GM23338 (cell line): Measurements from ENCODE around the gene MYRF. TPM values are rescaled to one million over a fixed set of nuclear protein-coding genes. Genes with fewer than 3 reads are reported as not detected.

Source experiments
- ATAC-seq: fragments of 200-7000 bp; cut with Tn5 transposase; 3 replicates; pipeline ENCODE4 v1.9.1; 2020
- DNase-seq: peaks from one replicate; pipeline ENCODE4 v3.0.0-alpha.2; 2015; ENCODE audit warnings: low spot score
- H2AFZ ChIP-seq: fragments of 200-600 bp; sonication (generic); 2 replicates; pipeline ENCODE4 v1.8.0; 2016; ENCODE audit warnings: antibody characterized with exemption, mild to moderate bottlenecking, moderate library complexity
- H3F3A ChIP-seq: fragments of 200-600 bp; sonication (generic); replicated peaks from 2 replicates; pipeline ENCODE4 v1.8.0; 2017; ENCODE audit warnings: antibody characterized with exemption, mixed run types, low read depth
- H3K27ac ChIP-seq: fragments of 200-600 bp; sonication (generic); 2 replicates; pipeline ENCODE4 v1.6.1; 2016; ENCODE audit warnings: low read depth
- H3K27me3 ChIP-seq: fragments of 200-600 bp; sonication (generic); 2 replicates; pipeline ENCODE4 v1.8.0; 2016; ENCODE audit warnings: mild to moderate bottlenecking, mixed run types, moderate library complexity; ENCODE audit not compliant: insufficient read depth
- H3K36me3 ChIP-seq: fragments of 200-600 bp; sonication (generic); 2 replicates; pipeline ENCODE4 v1.8.0; 2016; ENCODE audit warnings: mild to moderate bottlenecking; ENCODE audit not compliant: insufficient read depth
- H3K4me1 ChIP-seq: fragments of 200-600 bp; sonication (generic); 2 replicates; pipeline ENCODE4 v1.8.0; 2016; ENCODE audit warnings: mild to moderate bottlenecking, moderate library complexity; ENCODE audit not compliant: insufficient read depth
- H3K4me2 ChIP-seq: fragments of 200-600 bp; sonication (generic); 2 replicates; pipeline ENCODE4 v1.7.1; 2017; ENCODE audit warnings: mixed run types
- H3K4me3 ChIP-seq: fragments of 200-600 bp; sonication (generic); 2 replicates; pipeline ENCODE4 v1.6.1; 2016; ENCODE audit warnings: mixed run types
- H3K79me2 ChIP-seq: fragments of 200-600 bp; sonication (generic); replicated peaks from 2 replicates; pipeline ENCODE4 v1.8.0; 2017; ENCODE audit warnings: mild to moderate bottlenecking; ENCODE audit not compliant: insufficient read depth
- H3K9me2 ChIP-seq: fragments of 200-600 bp; sonication (generic); 2 replicates; pipeline ENCODE4 v1.8.0; 2017; ENCODE audit not compliant: insufficient read depth
- H4K20me1 ChIP-seq: fragments of 200-600 bp; sonication (generic); replicated peaks from 2 replicates; pipeline ENCODE4 v1.8.0; 2017; ENCODE audit warnings: mild to moderate bottlenecking; ENCODE audit not compliant: insufficient read depth
- H3K27ac Mint-ChIP-seq: 2 replicates; pipeline ENCODE4 v1.8.0; 2020; ENCODE audit warnings: inconsistent platforms, mild to moderate bottlenecking, moderate library complexity, mixed read lengths
- H3K27me3 Mint-ChIP-seq: 3 replicates; pipeline ENCODE4 v1.8.0; 2022; ENCODE audit warnings: low read depth, mild to moderate bottlenecking, moderate library complexity, mixed read lengths, inconsistent platforms; ENCODE audit not compliant: insufficient read depth, poor library complexity
- H3K36me3 Mint-ChIP-seq: 3 replicates; pipeline ENCODE4 v1.8.0; 2021; ENCODE audit warnings: low read depth, mild to moderate bottlenecking, inconsistent platforms, moderate library complexity, mixed read lengths
- H3K4me1 Mint-ChIP-seq: 3 replicates; pipeline ENCODE4 v1.8.0; 2020; ENCODE audit warnings: mild to moderate bottlenecking, inconsistent platforms, mixed read lengths
- H3K4me3 Mint-ChIP-seq: 3 replicates; pipeline ENCODE4 v1.8.0; 2021; ENCODE audit warnings: moderate library complexity, mild to moderate bottlenecking, inconsistent platforms, mixed read lengths
- H3K9me3 Mint-ChIP-seq: 3 replicates; pipeline ENCODE4 v1.8.0; 2020; ENCODE audit warnings: moderate library complexity, mild to moderate bottlenecking, inconsistent platforms, mixed read lengths
- CREB1 ChIP-seq: fragments of 250-450 bp; sonication (Bioruptor Pico); IDR thresholded peaks from 2 replicates; pipeline ENCODE4 v1.5.0; 2020; ENCODE audit warnings: low read depth, mild to moderate bottlenecking, moderate library complexity
- EZH2 ChIP-seq: fragments of 200-600 bp; sonication (generic); IDR thresholded peaks from one replicate; pipeline ENCODE4 v1.8.0; 2017; ENCODE audit warnings: antibody characterized with exemption, mild to moderate bottlenecking, low read depth; ENCODE audit not compliant: unreplicated experiment
- EZH2phosphoT487 ChIP-seq: fragments of 200-600 bp; sonication (generic); IDR thresholded peaks from one replicate; pipeline ENCODE4 v1.8.1; 2018; ENCODE audit warnings: antibody characterized with exemption; ENCODE audit not compliant: unreplicated experiment
- JUNB ChIP-seq: IDR thresholded peaks from one replicate; pipeline ENCODE4 v1.6.1; 2016; ENCODE audit warnings: antibody characterized with exemption; ENCODE audit not compliant: unreplicated experiment
- NANOG ChIP-seq: IDR thresholded peaks from 2 replicates; pipeline ENCODE4 v1.6.1; 2016; ENCODE audit warnings: antibody characterized with exemption, borderline replicate concordance
- POLR2AphosphoS5 ChIP-seq: IDR thresholded peaks from 2 replicates; pipeline ENCODE4 v1.6.1; 2016; ENCODE audit warnings: antibody characterized with exemption, low read depth
- STAT1 ChIP-seq: IDR thresholded peaks from one replicate; pipeline ENCODE4 v1.6.1; 2016; ENCODE audit warnings: antibody characterized with exemption; ENCODE audit not compliant: unreplicated experiment
- ZNF114 ChIP-seq: fragments of 250-450 bp; sonication (Bioruptor Pico); IDR thresholded peaks from 2 replicates; pipeline ENCODE4 v1.5.0; 2020; ENCODE audit warnings: mild to moderate bottlenecking, moderate library complexity
- ZNF331 ChIP-seq: fragments of 250-450 bp; sonication (Bioruptor Pico); IDR thresholded peaks from 2 replicates; pipeline ENCODE4 v1.5.0; 2020; ENCODE audit warnings: low read depth, mild to moderate bottlenecking, moderate library complexity
- polyA plus RNA-seq: library from polyadenylated mRNA; unstranded; fragments of >200 nt; fragmentation: Nextera tagmentation; extraction: Ambion mirVana; gene quantifications from 2 replicates; pipeline ENCODE4 v1.2.1, GENCODE V29; 2016
- total RNA-seq: library from RNA; depleted of rRNA; stranded (reverse); fragments of >200 nt; shearing (Covaris generic); gene quantifications from 2 replicates; pipeline ENCODE4 v1.2.3, GENCODE V29; 2014
- TF ChIP-seq, protein P1 (sequence below): IDR thresholded peaks from 2 replicates; pipeline ENCODE4 v1.6.1; 2016; ENCODE audit warnings: antibody characterized with exemption

MYRF gene
- total and polyA plus RNA-seq, 2 experiments from 2014 or later: 1.9 to 5.5 TPM

DNA sequence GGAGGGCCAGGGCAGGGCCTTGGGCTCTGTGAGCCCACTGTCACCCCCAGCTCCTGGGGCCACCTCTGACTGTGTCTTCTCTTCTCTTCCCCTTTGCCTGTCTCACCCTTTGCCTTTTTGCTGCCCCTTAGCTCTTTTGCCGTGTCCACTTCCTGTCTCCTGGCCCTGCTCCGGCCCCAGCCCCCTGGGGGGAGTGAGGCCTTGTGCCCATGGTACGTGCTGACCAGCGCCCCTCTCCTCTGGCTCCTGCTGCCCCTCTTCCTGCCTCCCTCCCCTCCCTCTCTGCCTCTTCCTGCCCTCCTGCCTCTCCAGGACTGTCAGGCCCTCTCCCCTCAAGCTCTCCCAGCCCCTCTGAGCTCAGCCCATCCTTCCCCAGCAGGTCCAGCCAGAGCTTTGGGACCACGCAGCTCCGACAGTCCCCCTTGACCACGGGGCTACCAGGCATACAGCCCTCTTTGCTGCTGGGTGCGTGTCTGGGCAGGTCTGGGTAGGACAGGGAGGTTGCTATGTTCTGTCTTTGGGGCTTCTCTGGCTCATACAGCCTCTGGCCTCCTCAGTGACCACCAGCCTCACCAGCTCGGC lies 28.2 kb downstream of the MYRF start:
- ATAC-seq: no peak
- no peaks in the 10 kb centered on the region for H3K27me3 ChIP-seq
- Mint-ChIP-seq H3K36me3 (peaks cover 13% of the 10 kb centered on the region), H3K27me3 (peaks cover 20% of the 10 kb centered on the region), H3K27ac (no peak overlapping the region), H3K9me3 (0 out of 3 replicates have a peak, but pooled peaks cover 3% of the 10 kb centered on the region), H3K4me3 (no peak overlapping the region), H3K4me1 (peaks cover 17% of the 10 kb centered on the region)
- H3K27ac ChIP-seq: no peak overlapping the region
- no peak overlapping the region for H3K4me2 ChIP-seq
- TF ChIP-seq STAT1: no peak
- TF ChIP-seq JUNB: no peak
- no peak for TF ChIP-seq EZH2
- TF ChIP-seq EZH2phosphoT487: no peak
- TF ChIP-seq NANOG: no peak
- no peaks in the 10 kb centered on the region for H3K9me2 ChIP-seq
- H3K36me3 ChIP-seq: no peaks in the 10 kb centered on the region
- H3K4me3 ChIP-seq: no peak overlapping the region
- no peaks in the 10 kb centered on the region; the same call in 1 of the 2 replicates for H4K20me1 ChIP-seq
- no peak overlapping the region for H2AFZ ChIP-seq
- DNase-seq: no peak
- H3K79me2 ChIP-seq: no peaks in the 10 kb centered on the region
- 0 out of 2 replicates have a peak, but pooled peaks cover 2% of the 10 kb centered on the region for H3F3A ChIP-seq
- no peaks in the 10 kb centered on the region; the same call in 1 of the 2 replicates for H3K4me1 ChIP-seq

DNA sequence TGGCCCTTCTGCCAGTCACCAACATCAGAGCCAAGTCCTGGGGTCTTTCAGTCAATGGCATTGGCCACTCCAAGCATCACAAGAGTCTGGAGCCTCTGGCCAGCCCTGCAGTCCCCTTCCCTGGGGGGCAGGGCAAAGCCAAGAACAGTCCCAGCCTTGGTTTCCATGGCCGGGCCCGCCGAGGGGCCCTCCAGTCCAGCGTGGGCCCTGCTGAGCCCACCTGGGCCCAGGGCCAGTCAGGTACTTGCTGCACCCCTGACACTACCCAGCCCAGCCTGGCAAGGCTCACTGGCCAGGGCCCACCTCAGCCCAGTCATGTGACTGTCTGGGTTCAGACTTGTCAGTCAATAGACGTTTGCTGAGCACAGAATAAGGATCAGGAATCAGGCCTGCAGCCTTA lies 29.1 kb downstream of the MYRF start:
- H2AFZ ChIP-seq: no peak overlapping the region
- TF ChIP-seq POLR2AphosphoS5: no peak
- TF ChIP-seq ZNF331 (CRISPR knock-in tag): no peak
- no peak for TF ChIP-seq NANOG
- TF ChIP-seq STAT1: no peak
- TF ChIP-seq EZH2phosphoT487: no peak
- TF ChIP-seq CREB1: no peak
- 0 out of 3 replicates have a peak, but pooled peaks cover 3% of the 10 kb centered on the region for H3K9me3 Mint-ChIP-seq
- no peak overlapping the region for H3K27ac ChIP-seq
- no peaks in the 10 kb centered on the region for H3K36me3 ChIP-seq
- H3K4me1 ChIP-seq: no peaks in the 10 kb centered on the region; the same call in 1 of the 2 replicates
- no peak overlapping the region for H3K4me3 ChIP-seq
- no peak overlapping the region for H3K27ac Mint-ChIP-seq
- peaks cover 20% of the 10 kb centered on the region for H3K27me3 Mint-ChIP-seq
- H4K20me1 ChIP-seq: no peaks in the 10 kb centered on the region; the same call in 1 of the 2 replicates
- H3K27me3 ChIP-seq: no peaks in the 10 kb centered on the region
- H3K4me1 Mint-ChIP-seq: peaks cover 14% of the 10 kb centered on the region
- H3K4me3 Mint-ChIP-seq: no peak overlapping the region
- H3K4me2 ChIP-seq: no peak overlapping the region
- no peaks in the 10 kb centered on the region for H3K9me2 ChIP-seq
- DNase-seq (no peak), ATAC-seq (no peak)
- H3K36me3 Mint-ChIP-seq: peaks cover 18% of the 10 kb centered on the region
- no peaks in the 10 kb centered on the region for H3K79me2 ChIP-seq
- 0 out of 2 replicates have a peak, but pooled peaks cover 2% of the 10 kb centered on the region for H3F3A ChIP-seq

DNA sequence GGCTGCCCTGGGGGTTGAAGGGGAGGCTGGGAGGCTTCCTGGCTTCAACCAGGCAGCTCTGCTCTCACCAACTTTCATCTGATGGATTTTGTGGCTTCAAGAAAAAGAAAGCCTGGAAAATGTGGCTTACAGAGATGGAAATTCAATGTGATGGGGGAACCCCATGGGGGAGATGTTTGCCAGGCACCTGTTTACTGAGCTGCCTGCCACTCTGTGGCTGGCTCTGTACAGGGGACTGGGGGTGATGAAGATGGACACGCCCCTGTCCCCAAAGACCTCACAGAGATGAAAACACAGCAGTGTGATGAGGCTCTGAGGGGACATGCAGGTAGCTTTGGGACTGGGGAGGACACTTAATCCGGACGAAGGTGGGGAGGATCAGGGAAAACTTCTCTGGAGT lies 29.9 kb downstream of the MYRF start:
- H3K36me3 ChIP-seq: peaks cover 6% of the 10 kb centered on the region
- no peaks in the 10 kb centered on the region for H3K4me1 ChIP-seq
- H3K4me2 ChIP-seq: no peak overlapping the region
- H3K9me2 ChIP-seq: no peaks in the 10 kb centered on the region
- no peak for ATAC-seq
- no peaks in the 10 kb centered on the region for H3K79me2 ChIP-seq
- H3K36me3 Mint-ChIP-seq: peaks cover 24% of the 10 kb centered on the region
- no peak overlapping the region for H2AFZ ChIP-seq
- H3F3A ChIP-seq: 0 out of 2 replicates have a peak, but pooled peaks cover 2% of the 10 kb centered on the region
- no peak overlapping the region for H3K4me3 ChIP-seq
- H4K20me1 ChIP-seq: peaks cover 5% of the 10 kb centered on the region
- no peak overlapping the region for H3K27ac Mint-ChIP-seq
- DNase-seq: no peak
- H3K27ac ChIP-seq: no peak overlapping the region
- H3K27me3 Mint-ChIP-seq: peaks cover 20% of the 10 kb centered on the region
- peaks cover 7% of the 10 kb centered on the region; the same call in 2 of the 3 replicates for H3K4me1 Mint-ChIP-seq
- no peaks in the 10 kb centered on the region for H3K27me3 ChIP-seq
- no peak overlapping the region for H3K4me3 Mint-ChIP-seq
- 0 out of 3 replicates have a peak, but pooled peaks cover 3% of the 10 kb centered on the region for H3K9me3 Mint-ChIP-seq
- TF ChIP-seq ZNF114 (CRISPR knock-in tag): no peak
- TF ChIP-seq POLR2AphosphoS5: no peak
- TF ChIP-seq, protein P1, sequence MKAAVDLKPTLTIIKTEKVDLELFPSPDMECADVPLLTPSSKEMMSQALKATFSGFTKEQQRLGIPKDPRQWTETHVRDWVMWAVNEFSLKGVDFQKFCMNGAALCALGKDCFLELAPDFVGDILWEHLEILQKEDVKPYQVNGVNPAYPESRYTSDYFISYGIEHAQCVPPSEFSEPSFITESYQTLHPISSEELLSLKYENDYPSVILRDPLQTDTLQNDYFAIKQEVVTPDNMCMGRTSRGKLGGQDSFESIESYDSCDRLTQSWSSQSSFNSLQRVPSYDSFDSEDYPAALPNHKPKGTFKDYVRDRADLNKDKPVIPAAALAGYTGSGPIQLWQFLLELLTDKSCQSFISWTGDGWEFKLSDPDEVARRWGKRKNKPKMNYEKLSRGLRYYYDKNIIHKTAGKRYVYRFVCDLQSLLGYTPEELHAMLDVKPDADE: no peak
